Stimulated activated CD8-positive, alpha-beta memory T cell treated with anti-CD3 and anti-CD28 coated beads, Interleukin-7, amount 100 ng/mL, for 4 hours (primary cell): ENCODE data around the gene CRADD.
"Not testable (repeated sequence)": the region's sequence is repeated elsewhere in the genome, so short reads cannot be mapped to it uniquely, and the experiment has no call there.

Experiments used
- DNase-seq, 2 donors: peaks; one replicate each; pipeline ENCODE4 v3.0.0-alpha.2; 2020; ENCODE audit warnings: low read depth in 2 of 2

The CRADD gene

DNA sequence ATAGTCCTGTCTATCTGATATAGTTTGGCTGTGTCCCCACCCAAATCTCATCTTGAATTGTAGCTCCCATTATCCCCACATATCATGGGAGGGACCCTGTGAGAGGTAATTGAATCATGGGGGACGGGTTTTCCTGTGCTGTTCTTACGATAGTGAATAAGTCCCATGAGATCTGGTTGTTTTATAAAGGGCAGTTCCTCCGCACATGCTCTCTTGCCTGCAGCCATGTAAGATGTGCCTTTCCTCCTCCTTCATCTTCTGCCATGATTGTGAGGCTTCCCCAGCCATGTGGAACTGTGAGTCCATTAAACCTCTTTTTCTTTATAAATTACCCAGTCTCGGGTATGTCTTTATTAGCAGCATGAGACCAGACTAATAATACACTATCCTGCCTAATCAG, 251.9 kb downstream of the CRADD start:
- not testable (repeated sequence) for DNase-seq

- DNase-seq = no peak
Observed at GRCh38 chr12:93937812-93938211, 260.6 kb downstream of the CRADD start.

DNA sequence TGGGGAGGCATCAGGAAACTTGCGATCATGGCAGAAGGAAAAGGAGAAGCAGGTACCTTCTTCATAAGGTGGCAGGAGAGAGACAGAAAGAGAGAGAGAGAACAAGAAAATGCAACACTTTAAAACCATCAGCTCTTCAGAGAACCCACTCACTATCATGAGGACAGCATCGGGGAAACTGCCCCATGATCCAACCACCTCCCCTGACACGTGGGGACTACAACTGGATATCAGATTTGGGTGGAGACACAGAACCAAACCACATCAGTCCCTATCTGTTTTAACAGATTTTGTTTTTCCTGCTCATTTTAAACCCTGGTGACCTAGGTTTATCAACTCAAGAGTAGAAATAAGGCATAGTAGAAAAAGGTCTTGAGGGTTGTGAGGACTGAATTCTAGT, 261.1 kb downstream of the CRADD start:
- no peak for DNase-seq

GRCh38 chr12:93938931-93939330, 261.8 kb downstream of the CRADD start:
- DNase-seq = no peak

GRCh38 chr12:93939641-93940325, 262.6 kb downstream of the CRADD start:
- no peak for DNase-seq

DNA sequence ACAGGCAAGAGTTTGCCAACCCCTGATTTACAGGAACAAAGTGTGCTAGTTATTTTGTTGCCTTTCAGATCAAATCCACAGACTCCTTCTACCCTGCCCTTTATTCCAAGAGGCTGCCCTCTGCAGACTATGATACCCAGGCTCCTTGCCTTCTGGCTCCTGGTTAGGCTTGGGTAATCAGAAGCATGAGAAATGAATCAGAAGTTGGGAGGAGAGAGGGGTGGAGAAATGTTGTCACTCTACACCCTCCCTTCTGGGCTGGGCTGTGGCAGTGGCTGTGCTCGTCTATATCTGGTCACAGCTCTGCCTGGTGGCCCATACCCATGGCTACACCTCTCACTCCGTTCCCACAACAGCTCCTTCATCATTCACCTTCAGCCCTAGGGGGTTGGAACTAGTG, 266.6 kb downstream of the CRADD start:
- no peak for DNase-seq

- DNase-seq = no peak
Observed at GRCh38 chr12:93944201-93944600, 267.0 kb downstream of the CRADD start.
